GM18499 (cell line): ENCODE data around the gene SFMBT1.

ENCODE experiments used
- ATAC-seq: cut with Tn5 transposase; IDR thresholded peaks from one replicate; pipeline ENCODE4 v1.9.1; 2021; ENCODE audit warnings: moderate number of reproducible peaks; ENCODE audit not compliant: insufficient read depth, unreplicated experiment

SFMBT1 gene

DNA sequence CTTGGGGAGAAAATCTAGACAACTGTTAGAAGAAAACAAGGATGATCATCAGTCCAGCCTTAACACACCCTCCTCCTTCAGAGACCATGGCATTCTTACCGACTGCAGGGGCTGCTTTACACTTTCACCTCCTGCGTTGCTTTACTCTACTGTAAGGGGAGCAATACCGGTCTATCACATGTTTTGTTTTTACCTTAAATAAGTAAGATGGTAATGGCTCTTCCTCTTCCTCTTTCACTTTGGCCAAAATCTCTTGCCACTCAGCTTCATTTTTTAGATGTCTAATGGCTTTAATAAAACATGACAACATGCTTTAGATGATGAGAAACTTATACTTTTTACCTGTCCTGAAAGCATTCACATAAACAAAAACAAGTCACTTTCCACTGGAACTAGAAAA, 115.1 kb downstream of the SFMBT1 start:
- no peak for ATAC-seq

DNA sequence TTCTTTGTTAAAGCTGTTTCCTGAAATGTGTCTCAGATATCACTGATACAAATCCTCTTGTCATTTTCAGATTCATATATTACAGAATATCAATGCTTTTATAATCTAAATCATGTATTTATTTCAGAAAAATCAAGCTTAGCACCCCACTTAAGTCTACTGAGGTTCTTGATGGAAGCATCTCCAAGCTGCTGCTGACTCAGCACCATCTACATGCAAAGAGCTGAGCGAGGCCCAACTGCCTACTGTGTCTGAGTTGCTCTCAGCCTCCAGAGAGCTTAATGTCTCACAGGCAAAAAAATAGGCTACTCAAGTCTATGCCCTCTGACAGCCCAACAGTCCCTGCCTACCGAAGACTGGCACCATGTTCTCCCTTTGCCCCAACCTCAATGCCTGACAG, 119.3 kb downstream of the SFMBT1 start:
- no peak for ATAC-seq

DNA sequence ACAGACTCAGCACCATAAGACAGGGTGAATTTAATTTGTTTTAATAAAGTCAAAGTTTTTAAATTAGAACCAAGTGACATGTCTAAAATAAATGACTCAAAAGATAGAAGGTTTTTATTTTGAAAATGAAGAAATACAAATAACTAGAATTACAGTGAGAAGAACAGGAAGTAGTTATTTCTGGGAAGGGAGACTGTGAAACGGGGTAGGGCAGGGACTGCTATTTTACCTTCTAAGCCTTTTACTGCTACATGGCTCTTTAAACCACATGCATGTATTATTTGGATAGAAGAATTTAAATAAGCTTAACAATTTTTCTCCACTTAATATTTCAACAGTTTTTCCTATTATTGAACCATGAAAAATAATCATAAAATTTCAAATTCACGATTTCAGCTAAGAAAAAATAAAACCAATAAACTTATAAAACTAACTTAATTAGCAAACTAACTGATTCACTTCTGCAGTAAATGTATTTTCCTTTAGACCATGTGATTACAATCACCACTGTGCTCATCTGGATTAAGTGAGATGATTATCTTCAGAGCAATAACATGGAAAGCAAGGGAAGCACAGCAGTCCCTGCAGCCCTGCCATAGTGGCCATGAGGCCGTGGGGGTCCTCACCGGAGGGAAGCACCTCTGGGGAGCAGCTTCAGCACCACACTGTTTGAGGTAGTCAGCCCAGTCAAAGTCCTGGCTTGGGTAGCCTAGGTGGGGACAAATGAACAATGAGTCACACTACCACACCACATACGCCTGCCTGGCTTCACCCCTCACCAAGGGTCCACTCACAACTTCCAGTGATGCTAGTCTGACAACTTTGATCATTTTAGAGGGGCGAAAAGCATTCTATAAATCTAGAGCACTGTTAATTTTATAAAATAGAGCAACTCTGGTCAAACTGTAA, 120.2 kb downstream of the SFMBT1 start:
- ATAC-seq, result no peak

DNA sequence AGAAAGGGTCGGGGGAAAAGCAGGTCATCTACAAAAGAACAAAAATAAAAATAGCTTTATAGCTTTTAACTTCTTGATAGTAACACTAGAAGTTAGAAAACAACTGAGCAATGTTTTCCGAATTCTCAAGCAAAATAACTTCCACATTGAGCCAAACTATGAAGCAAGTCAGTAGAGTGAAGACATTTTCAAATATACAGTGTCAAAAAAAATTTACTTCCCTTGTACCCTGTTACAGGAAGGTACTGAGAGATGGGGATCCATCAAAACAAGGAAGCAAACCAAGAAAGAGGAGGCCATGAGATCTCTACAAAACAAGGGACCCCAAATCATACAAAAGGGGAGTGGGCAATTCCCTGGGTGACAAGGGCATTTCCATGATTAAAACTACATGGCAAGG, 121.9 kb downstream of the SFMBT1 start:
- ATAC-seq, result no peak

DNA sequence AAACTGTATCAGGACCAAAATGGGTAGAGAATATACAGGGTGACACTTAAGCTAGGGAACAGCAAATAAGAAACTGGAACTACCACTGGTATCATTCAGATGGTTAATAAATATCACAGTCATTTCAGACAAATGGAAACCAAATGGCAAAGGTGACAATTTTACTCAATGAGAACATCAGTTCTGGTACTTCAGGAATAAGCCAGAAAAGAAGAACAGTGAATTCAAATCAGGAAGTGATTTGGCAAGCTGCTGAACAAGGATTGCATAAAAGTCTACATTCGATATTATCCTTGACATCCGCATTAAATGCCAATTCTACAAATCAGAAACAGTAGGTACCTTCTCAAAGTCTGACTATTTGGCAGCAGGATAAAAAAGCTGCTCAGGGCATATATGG, 125.0 kb downstream of the SFMBT1 start:
- ATAC-seq, result no peak

- ATAC-seq, result no peak
Observed at GRCh38 chr3:52917044-52917443, 128.8 kb downstream of the SFMBT1 start.

DNA sequence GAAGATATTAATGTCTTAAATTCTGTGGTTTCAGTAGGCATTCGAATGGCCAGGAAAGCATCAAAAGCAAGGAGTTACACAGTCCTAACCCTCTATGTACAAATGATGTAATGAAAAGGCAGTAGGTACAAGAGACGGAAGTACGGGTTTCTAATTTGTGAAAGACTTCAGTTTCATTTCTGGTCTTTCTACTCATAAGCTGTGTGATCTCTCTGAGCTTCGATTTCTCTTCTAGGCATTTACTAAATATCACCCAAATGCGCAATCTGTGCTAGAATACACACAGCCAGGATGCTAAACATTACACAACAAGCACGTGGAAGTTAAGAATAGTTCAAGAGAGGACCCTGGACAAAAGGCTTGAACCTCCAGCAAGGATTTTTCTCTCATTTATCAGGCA, 130.6 kb downstream of the SFMBT1 start:
- no peak for ATAC-seq

GRCh38 chr3:52912885-52913731, 132.8 kb downstream of the SFMBT1 start:
- ATAC-seq, result no peak

DNA sequence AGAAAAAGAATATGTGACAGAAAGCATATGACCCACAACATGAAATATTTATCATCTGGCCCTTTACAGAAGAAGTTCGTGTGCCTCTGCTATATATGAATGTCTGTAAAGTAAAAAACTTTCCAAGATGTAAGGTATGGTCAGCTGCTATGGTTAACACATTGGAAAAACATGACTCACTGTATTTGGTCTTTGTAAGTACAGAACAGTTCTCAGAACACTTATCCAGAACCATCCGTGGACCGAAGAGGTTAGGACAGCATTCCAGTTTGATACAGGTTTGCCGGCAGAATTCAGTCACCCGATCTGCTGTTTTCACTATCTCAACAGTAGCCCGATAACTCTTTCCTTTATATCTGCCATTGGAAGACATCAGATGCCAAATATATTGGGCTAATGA, 135.1 kb downstream of the SFMBT1 start:
- ATAC-seq, result no peak

DNA sequence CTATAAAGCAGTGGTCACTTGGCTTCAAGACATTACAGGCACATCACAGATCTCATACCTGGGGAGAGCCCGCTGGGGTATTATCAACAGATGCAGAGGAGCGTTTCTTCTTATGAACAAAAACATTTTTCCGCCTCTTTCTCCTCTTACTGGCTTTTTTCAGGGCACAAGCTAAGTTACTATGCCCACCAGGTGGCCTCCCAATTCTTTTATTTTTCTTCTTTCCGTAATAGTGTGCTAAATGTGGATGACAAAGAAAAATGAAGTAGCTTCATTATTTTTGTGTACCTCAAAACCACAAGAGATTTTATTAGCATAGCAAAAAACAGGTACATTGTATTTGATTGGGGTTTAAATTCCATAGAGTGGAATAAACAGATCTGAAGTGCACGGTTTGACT, 138.4 kb downstream of the SFMBT1 start:
- ATAC-seq, result no peak

DNA sequence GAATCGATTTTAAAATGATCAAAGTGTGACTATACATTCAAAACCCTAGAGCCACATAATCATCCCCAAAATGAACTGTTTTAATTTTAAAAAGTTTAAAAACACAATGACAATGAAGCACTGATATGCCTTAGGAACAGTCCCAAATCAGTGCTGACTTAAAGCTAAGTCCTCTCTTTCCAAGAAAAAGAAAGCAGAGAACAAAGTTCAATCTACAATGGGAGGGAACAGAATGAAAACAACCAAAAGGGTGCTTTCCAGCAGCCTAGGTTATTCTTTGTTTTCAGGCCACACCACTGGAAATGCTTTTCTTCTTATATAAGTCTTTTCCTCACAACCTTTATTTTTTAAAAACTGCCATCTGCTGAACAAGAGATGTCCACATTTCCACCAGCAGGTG, 141.3 kb downstream of the SFMBT1 start:
- ATAC-seq, result no peak

DNA sequence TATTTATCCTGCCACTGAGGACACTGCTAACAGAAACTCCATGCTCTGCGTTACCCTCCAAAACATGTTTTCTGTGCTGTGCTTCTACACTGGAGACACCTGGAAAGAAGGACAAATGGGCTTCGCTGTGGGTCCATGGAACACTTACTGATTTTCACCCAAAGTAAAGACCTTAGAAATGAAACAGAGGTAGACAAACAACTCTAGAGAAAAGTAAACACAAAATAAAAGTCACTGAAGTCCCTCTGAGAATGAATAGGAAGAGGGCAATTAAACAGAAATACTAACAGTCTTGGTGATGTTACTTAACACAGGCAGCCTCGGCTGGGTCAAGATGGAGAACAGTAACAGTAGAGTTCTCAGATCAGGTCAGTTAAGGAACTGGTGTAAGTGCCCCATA, 141.9 kb downstream of the SFMBT1 start:
- no peak for ATAC-seq

- ATAC-seq, result peak; percentile 48
Observed at GRCh38 chr3:52897130-52898122, 148.4 kb downstream of the SFMBT1 start, which contains the start of gene STIMATE. TSS of gene STIMATE (minus strand) at chr3:52897548. CDS start at chr3:52897450, 98 bp downstream.

DNA sequence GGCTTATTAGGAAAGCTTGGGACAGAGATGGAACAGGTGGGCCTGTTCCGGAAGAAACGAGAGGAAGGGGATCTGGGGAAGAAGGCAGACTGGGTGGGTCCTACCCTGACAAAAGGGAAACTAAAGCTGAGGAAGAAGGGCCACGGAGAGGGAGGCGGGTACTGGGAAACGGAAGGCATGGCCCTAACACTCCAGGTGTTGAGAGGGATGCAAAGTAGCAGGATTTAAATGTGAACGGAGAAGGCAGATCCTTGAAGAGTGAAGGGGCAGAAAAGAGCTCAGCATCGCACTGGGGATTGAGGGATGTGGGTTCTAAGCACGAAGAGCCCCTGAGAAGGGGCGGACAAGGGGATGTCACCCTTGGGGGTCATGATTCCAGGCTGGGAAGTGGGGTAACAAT, 149.3 kb downstream of the SFMBT1 start:
- ATAC-seq, result no peak

DNA sequence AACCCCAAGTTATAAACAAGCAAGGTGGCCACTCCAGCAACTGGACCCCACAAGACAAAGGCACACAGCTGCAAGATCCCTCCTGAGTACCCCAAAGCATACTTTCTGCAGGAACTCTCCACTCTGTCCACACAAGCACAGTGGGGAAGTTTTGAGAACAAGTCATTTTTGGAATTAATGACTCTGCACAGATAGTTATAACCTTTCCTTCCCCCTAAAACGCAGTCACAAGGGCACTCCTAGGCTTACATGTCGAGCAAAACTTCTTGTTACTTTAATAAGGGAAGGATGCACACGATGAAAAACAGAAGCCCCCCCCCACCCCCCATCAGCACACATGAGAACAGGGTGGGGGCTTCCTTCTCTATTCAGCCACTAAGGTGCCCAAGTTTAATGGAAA, 149.7 kb downstream of the SFMBT1 start:
- ATAC-seq, result no peak

DNA sequence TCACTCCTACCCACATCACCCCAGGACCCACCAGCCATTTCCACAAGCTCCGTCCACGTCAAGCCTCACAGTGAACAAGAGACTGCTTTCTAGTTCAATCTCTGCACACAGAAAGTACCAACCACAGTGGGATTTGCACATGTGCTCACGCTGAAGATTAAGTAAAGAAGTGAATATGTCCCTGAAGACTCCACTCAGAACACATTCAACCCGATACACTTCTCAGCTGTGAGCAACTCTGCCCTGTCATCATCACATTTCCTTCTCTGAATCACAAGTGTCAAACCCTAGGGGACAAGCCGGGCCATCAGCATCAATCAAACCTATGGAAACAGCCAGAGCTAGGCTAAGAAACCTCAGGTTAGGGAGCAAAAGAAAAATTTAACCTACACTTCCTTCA, 150.5 kb downstream of the SFMBT1 start:
- no peak for ATAC-seq

DNA sequence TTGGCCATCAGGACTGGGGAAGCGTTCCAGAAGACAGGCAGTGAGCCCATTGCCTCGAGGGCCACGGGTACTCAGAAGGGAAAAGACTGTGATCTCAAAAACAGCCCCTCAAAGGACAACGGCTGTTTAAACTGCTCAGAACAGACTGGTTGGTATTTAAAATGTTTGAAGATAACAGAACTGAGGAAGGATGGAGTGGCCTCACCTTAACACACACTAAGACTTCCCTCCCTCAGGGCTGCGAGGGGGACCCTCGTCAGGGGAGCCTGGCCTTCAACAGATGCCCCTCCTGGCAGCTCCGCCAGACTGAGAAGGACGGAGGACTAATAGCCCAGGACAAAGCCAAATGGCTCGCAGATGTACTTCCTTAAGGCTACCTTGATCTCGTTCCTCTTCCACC, 151.1 kb downstream of the SFMBT1 start:
- no peak for ATAC-seq

DNA sequence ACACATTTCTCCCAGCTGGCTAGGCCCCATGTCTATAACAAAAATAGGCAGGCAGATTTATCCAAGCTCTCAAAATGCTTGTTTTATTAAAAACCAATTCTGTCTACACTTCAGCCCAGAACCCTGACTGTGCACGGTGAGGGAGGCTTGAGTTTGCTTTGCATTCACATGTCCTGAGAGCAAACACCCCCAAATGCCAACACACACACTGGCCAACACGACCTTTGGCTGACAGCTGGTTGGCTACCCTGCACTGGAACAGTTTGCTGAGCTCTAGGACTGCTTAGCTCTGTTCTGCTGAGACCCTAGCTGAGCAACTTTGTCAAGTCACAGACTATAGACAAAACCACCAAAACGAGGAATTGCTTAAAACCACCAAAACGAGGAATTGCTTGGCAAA, 152.2 kb downstream of the SFMBT1 start:
- no peak for ATAC-seq

DNA sequence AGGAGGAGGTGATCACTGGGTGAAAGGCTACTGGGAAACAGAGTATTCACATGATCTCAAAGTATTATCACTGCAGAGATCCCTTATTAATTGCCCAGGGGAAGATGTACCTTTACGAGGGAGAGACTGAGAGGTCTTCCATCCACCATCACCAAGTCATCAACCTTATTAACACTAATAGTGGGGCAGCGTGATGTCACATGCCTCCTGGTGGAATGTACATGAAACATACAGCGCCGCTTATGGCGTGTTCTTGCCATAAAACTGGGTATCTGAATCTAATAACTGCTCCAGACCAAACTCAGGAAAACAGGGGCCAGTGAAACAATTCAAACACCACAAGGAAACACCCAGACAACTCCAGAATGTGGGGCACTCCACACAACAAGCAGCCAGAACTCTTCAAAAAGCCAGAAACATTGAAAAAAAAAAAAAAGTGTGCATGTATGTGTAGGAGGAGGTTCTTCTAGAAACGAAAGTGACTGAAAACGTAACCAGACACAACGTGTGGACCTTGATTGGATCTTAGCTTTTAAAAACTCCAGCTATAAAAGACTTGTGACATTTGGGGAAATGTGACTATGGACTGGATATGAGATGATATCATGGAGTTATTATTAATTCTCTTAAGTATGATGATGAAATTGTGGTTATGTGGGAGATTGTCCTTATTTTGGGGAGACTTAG, 153.1 kb downstream of the SFMBT1 start:
- ATAC-seq, result no peak

GRCh38 chr3:52892290-52892624, 153.6 kb downstream of the SFMBT1 start:
- no peak for ATAC-seq
